ENCODE results near the gene CYYR1. TPM values are rescaled to one million over a fixed set of nuclear protein-coding genes. Genes with fewer than 3 reads are reported as not detected.

The CYYR1 gene
- total RNA-seq, 1 donor from 2014 or later, result not detected

DNA sequence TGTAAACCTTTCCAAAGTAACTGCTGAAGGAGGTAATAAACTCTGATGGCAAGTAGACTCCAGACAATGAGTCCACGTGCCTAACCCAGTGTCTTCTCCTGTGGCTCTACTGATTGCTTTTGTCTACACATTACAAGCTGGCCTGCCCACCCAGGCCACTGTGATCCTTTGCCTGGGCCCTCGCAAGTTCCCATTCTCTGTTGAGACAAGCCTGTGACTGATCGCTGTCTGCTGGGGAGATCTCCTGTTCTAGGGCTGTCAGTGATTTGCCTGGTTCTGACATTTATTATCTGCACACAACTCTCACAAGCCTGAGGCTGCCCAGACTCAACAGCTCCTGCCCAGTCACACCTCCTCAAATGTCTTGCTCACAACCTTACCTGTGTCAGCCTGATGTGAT is 81.4 kb downstream of the CYYR1 start:
- H3K9me3 Mint-ChIP-seq, result peaks cover 8% of the 10 kb centered on the region

DNA sequence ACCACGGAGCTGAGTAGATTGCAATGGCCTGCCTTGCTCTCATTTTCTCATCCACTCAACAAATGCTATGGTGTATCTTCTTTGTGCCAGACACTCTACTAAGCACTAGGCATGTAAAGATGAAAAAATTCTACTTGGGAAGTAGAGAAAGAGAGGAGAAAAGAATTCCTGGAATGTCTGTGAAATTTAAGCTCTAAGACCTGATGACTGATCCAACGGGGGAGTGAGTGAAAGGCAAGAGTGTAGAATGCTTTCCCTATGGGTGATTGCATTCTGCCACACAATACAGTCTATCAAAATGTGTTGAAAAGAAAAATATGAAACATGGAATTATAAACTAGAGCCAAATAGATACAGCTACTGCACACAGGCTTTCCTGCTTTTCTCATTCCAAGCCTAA is 82.3 kb downstream of the CYYR1 start:
- no peak for ATAC-seq (ENCODE audit: low read depth)

More for the DNA sequence above, 81.4 kb downstream of the CYYR1 start:
- H3K4me3 Mint-ChIP-seq, result no peak overlapping the region
- DNase-seq, result no peak
- no peak overlapping the region for H3K27ac Mint-ChIP-seq
- no peak for ATAC-seq (ENCODE audit: low read depth)
- ChIA-PET POLR2A (no interaction called here), CTCF (no interaction called here)
- H3K36me3 Mint-ChIP-seq (ENCODE audit: low read depth), result no peaks in the 10 kb centered on the region
- H3K4me1 Mint-ChIP-seq, result no peaks in the 10 kb centered on the region
- intact Hi-C loops (cut with micrococcal nuclease), result no loop called here
- TF ChIP-seq, protein P1, sequence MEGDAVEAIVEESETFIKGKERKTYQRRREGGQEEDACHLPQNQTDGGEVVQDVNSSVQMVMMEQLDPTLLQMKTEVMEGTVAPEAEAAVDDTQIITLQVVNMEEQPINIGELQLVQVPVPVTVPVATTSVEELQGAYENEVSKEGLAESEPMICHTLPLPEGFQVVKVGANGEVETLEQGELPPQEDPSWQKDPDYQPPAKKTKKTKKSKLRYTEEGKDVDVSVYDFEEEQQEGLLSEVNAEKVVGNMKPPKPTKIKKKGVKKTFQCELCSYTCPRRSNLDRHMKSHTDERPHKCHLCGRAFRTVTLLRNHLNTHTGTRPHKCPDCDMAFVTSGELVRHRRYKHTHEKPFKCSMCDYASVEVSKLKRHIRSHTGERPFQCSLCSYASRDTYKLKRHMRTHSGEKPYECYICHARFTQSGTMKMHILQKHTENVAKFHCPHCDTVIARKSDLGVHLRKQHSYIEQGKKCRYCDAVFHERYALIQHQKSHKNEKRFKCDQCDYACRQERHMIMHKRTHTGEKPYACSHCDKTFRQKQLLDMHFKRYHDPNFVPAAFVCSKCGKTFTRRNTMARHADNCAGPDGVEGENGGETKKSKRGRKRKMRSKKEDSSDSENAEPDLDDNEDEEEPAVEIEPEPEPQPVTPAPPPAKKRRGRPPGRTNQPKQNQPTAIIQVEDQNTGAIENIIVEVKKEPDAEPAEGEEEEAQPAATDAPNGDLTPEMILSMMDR (IDR thresholded peaks at IDR 0.05), result no peak
- no peaks in the 10 kb centered on the region for H3K27me3 Mint-ChIP-seq

DNA sequence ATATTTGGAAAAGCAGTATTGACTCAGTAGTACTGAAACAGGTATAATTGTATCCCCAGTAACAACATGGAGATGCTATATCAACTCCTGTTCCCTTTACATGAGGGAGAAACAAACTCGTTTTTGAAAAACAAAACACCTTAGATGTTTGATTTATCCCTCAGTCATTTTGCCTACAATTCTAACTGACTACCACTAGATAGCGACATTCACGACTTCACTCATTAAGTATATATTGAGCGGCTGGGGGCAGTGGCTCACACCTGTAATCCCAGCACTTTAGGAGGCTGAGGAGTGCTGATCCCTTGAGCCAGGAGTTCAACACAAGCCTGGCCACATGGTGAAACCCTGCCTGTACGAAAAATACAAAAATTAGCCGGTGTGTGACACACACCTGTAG is 83.3 kb downstream of the CYYR1 start:
- no peaks in the 10 kb centered on the region for H3K4me1 Mint-ChIP-seq
- intact Hi-C loops (cut with micrococcal nuclease), result no loop called here
- ChIA-PET POLR2A (no interaction called here), CTCF (no interaction called here)
- H3K36me3 Mint-ChIP-seq (ENCODE audit: low read depth), result no peaks in the 10 kb centered on the region
- H3K27me3 Mint-ChIP-seq, result no peaks in the 10 kb centered on the region
- H3K4me3 Mint-ChIP-seq, result no peak overlapping the region
- TF ChIP-seq, protein P1 (IDR thresholded peaks at IDR 0.05), result no peak
- no peak overlapping the region for H3K27ac Mint-ChIP-seq
- ATAC-seq (ENCODE audit: low read depth) (no peak), DNase-seq (no peak)
- H3K9me3 Mint-ChIP-seq, result peaks cover 1% of the 10 kb centered on the region

More for the DNA sequence above, 82.3 kb downstream of the CYYR1 start:
- H3K9me3 Mint-ChIP-seq, result peaks cover 8% of the 10 kb centered on the region
- no peak for DNase-seq
- H3K4me3 Mint-ChIP-seq, result no peak overlapping the region
- H3K36me3 Mint-ChIP-seq (ENCODE audit: low read depth), result no peaks in the 10 kb centered on the region
- intact Hi-C loops (cut with micrococcal nuclease), result no loop called here
- TF ChIP-seq, protein P1 (IDR thresholded peaks at IDR 0.05), result no peak
- H3K4me1 Mint-ChIP-seq, result no peaks in the 10 kb centered on the region
- no peak overlapping the region for H3K27ac Mint-ChIP-seq
- POLR2A ChIA-PET, result no interaction called here
- CTCF ChIA-PET, result no interaction called here
- H3K27me3 Mint-ChIP-seq, result no peaks in the 10 kb centered on the region

DNA sequence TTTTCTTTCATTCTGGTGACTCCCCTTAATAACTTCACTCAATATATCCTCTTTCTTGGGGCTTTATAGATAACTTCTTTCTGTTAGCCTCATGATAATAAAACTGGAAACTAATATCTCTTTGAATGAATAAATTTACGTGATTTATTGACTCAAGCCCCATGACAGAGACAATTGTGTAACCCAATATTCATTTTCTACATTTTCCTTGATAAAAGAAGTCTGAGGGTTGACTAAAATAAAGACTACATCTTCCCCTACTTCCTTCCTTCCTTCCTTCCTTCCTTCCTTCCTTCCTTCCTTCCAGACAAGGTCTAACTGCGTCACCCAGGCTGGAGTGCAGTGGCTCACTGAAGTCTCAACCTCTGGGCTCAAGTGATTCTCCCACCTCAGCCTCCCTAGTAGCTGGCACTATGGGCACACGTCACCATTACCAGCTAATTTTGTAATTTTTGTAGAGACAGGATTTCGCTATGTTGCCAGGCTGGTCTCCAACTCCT is 85.1 kb downstream of the CYYR1 start:
- TF ChIP-seq, protein P1 (IDR thresholded peaks at IDR 0.05), result no peak
- Mint-ChIP-seq H3K36me3 (ENCODE audit: low read depth) (no peaks in the 10 kb centered on the region), H3K9me3 (no peaks in the 10 kb centered on the region), H3K4me3 (no peak overlapping the region), H3K4me1 (no peaks in the 10 kb centered on the region), H3K27ac (no peak overlapping the region), H3K27me3 (no peaks in the 10 kb centered on the region)
- ATAC-seq (ENCODE audit: low read depth), result no peak
- ChIA-PET POLR2A (no interaction called here), CTCF (no interaction called here)
- DNase-seq, result no peak
- intact Hi-C loops (cut with micrococcal nuclease), result no loop called here

DNA sequence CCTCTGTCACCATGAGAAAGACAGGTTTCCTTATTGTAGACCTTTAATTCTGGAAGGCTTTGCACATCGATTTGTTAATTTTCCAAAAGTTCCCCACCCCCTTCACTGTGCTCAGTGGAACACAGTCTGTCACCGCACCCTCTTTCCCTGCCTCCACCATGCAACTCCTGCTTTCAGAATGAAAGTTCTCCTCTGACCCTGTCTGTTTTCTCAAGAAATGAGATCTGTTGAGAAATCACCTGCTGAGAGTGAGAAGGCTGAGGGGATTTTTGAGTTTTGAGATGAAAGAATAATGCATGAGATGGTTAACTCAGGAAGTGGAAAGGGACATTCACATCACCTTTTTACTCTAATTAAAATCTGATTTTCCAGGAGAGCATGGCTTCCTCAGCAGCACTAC is 99.6 kb downstream of the CYYR1 start:
- TF ChIP-seq, protein P1 (IDR thresholded peaks at IDR 0.05), result no peak
- Mint-ChIP-seq H3K27me3 (no peaks in the 10 kb centered on the region), H3K27ac (no peak overlapping the region), H3K4me3 (no peak overlapping the region), H3K9me3 (no peaks in the 10 kb centered on the region), H3K36me3 (ENCODE audit: low read depth) (no peaks in the 10 kb centered on the region), H3K4me1 (no peaks in the 10 kb centered on the region)
- POLR2A ChIA-PET, result no interaction called here
- CTCF ChIA-PET, result no interaction called here
- intact Hi-C loops (cut with micrococcal nuclease), result no loop called here
- DNase-seq, result no peak
- no peak for ATAC-seq (ENCODE audit: low read depth)

Measured in activated B cell treated with CpG ODN at 0.5 μM for 24 hours (primary cell).